ENCODE data around the gene THAP3. TPM values are rescaled to one million over a fixed set of nuclear protein-coding genes. Genes with fewer than 3 reads are reported as not detected.
"Not testable (repeated sequence)": the region's sequence is repeated elsewhere in the genome, so short reads cannot be mapped to it uniquely, and the experiment has no call there.

THAP3 gene
- total and polyA plus RNA-seq, 7 donors: 8.9 to 40.1 (median 18.8) TPM

DNA sequence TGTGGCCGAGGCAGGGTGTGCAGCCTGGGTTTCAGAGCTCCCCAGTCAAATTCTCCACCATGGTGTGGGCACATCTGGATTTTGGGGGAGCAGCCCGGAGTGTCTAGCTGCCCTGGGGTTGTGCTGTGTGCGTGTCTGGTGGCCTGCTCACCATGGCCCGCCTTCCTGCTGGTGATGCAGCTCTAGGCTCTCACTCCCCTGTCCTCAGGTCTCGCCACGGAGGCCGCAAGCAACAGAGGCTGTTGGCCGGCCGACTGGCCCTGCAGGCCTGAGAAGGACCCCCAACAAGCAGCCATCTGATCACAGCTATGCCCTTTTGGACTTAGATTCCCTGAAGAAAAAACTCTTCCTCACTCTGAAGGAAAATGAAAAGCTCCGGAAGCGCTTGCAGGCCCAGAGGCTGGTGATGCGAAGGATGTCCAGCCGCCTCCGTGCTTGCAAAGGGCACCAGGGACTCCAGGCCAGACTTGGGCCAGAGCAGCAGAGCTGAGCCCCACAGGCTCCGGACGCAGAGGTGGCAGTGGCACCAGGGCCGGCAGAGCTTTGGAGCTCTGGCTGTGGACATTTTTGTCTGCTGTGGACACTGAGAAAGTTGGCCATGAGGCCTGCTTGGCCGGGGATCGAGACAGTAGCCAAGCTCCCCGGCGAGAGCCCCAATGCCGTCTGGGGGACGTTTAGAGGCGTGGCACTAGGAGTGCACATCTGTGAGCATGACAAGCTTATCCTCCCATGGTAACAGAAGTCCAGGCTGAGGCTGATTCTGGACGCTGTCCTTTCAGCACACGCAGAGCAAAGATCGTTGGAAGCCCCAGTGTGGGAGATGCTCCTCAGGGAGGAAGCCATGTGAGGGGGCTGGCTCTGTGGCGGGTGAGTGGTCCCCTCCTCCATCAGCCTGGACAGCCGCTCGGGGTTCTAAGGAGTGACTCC is 8.2 kb downstream of the THAP3 start:
- TF ChIP-seq, protein P1, sequence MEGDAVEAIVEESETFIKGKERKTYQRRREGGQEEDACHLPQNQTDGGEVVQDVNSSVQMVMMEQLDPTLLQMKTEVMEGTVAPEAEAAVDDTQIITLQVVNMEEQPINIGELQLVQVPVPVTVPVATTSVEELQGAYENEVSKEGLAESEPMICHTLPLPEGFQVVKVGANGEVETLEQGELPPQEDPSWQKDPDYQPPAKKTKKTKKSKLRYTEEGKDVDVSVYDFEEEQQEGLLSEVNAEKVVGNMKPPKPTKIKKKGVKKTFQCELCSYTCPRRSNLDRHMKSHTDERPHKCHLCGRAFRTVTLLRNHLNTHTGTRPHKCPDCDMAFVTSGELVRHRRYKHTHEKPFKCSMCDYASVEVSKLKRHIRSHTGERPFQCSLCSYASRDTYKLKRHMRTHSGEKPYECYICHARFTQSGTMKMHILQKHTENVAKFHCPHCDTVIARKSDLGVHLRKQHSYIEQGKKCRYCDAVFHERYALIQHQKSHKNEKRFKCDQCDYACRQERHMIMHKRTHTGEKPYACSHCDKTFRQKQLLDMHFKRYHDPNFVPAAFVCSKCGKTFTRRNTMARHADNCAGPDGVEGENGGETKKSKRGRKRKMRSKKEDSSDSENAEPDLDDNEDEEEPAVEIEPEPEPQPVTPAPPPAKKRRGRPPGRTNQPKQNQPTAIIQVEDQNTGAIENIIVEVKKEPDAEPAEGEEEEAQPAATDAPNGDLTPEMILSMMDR (IDR thresholded peaks at IDR 0.05): no peak
- Histone ChIP-seq H3K4me1 (peaks cover under 1% of the 10 kb centered on the region), H3K36me3 (ENCODE audit: insufficient read depth in 1 of 2, low read depth in 1 of 2) (peaks cover 13 to 99% of the 10 kb centered on the region in 2 donors), H3K4me3 (no peak overlapping the region), H3K27ac (no peak overlapping the region), H3K27me3 (ENCODE audit: insufficient read depth in 3 of 3, low read length in 2 of 3) (no peaks in the 10 kb centered on the region), H3K9me3 (no peaks in the 10 kb centered on the region)
- DNase-seq (no peak), ATAC-seq (no peak)
- intact Hi-C loops (cut with DNase I): no loop called here
- WGBS, 3 donors: 72 to 76% (median 73%) methylated on average over 30 of the region's 30 CpGs

DNA sequence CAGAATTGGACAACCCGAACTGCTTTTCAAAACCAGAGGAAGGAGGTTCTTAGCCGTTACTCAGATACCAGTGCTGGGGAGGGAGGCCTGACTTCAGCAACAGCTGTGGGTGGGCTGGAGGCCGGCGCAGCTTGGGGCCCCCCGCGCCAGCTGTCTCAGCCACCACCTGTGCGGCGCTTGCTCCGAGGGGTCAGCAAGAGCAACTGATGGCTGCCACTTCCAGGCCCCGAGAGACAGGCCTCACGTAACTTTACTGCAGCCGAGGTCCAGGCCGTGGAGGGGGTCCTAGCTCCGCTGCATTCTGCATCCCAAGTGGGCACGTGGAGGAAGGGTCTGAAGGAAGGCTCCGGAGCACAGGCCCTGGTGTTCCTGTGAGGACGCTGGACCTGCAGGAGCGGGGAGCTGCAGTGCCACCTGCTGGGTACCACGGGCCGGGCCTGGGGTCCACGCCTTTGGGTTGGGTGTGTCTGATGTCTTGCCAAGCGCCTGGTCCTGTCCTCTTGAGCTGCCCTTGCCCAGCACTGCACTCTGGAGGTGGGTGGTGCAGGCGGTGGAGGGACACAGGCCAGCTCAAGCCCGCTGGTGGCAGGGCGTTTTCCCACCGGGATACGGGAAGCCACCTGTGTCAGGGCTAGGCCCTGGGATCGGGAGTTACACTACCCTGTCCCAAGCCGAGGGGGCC is 9.8 kb downstream of the THAP3 start:
- TF ChIP-seq, protein P1 (IDR thresholded peaks at IDR 0.05): peak; percentile 56
- intact Hi-C loops (cut with DNase I): loop anchor here in 1 of 2 donors (5.0 kb wide), 1 partner anchor 82 kb away; the partner anchor contains the start of gene NOL9
- Histone ChIP-seq H3K27ac (peak overlapping the region; percentile 9), H3K9me3 (no peaks in the 10 kb centered on the region), H3K27me3 (ENCODE audit: insufficient read depth in 3 of 3, low read length in 2 of 3) (no peaks in the 10 kb centered on the region), H3K36me3 (ENCODE audit: insufficient read depth in 1 of 2, low read depth in 1 of 2) (peaks cover 14 to 100% of the 10 kb centered on the region in 2 donors), H3K4me3 (no peak overlapping the region), H3K4me1 (peaks cover 6% of the 10 kb centered on the region)
- DNase-seq (peak; percentile 72 to 89), ATAC-seq (peak; percentile 84 to 90 (median 86))
- 43 to 63% (median 44%) methylated on average over 28 to 29 of the region's 29 CpGs for WGBS, 3 donors

DNA sequence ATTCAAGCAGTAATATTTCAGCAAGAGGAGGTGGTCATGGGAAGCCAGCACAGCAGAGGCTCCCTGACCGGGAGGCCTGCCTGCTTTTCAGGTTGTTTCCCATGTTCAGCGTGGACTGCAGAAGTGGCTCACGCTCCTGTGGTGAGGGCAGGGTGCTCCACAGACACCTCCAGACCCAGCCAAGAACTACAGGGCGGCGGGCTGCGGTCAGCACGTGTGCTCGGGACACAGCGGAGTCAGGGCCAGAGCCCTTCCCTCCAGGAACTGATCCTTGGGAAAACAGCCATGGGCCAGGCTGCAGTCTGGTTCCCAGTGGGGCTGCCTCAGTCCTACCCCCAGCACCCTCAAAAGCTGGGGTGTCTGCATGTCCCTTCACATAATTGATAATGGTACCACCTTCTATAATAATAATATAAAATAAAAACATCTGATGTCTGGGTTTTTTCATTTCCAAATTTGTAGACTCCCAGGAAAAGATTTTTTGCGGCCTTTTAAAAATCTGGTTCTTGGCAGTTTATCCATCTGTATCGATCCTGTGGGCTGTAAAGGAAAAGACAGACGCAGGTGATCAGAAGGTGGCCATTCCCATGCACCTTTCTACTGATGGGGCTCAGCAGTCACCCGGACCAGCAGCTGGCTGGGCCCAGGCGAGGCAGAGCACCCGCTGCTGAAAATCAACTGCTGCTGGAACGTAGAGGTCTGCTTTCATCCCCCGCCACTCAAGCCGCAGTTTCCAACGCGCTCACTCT is 10.7 kb downstream of the THAP3 start:
- Histone ChIP-seq H3K9me3 (no peaks in the 10 kb centered on the region), H3K27ac (peak overlapping the region; percentile 9), H3K36me3 (ENCODE audit: insufficient read depth in 1 of 2, low read depth in 1 of 2) (peaks cover 16 to 100% of the 10 kb centered on the region in 2 donors), H3K4me1 (peaks cover 6% of the 10 kb centered on the region), H3K27me3 (ENCODE audit: insufficient read depth in 3 of 3, low read length in 2 of 3) (no peaks in the 10 kb centered on the region), H3K4me3 (no peak overlapping the region)
- intact Hi-C loops (cut with DNase I): loop anchor here in 1 of 2 donors (5.0 kb wide), 1 partner anchor 83 kb away; the partner anchor contains the start of gene NOL9
- TF ChIP-seq, protein P1 (IDR thresholded peaks at IDR 0.05): no peak
- ATAC-seq: no peak
- WGBS, 3 donors: 72 to 87% (median 79%) methylated on average over 20 of the region's 20 CpGs
- DNase-seq: no peak

DNA sequence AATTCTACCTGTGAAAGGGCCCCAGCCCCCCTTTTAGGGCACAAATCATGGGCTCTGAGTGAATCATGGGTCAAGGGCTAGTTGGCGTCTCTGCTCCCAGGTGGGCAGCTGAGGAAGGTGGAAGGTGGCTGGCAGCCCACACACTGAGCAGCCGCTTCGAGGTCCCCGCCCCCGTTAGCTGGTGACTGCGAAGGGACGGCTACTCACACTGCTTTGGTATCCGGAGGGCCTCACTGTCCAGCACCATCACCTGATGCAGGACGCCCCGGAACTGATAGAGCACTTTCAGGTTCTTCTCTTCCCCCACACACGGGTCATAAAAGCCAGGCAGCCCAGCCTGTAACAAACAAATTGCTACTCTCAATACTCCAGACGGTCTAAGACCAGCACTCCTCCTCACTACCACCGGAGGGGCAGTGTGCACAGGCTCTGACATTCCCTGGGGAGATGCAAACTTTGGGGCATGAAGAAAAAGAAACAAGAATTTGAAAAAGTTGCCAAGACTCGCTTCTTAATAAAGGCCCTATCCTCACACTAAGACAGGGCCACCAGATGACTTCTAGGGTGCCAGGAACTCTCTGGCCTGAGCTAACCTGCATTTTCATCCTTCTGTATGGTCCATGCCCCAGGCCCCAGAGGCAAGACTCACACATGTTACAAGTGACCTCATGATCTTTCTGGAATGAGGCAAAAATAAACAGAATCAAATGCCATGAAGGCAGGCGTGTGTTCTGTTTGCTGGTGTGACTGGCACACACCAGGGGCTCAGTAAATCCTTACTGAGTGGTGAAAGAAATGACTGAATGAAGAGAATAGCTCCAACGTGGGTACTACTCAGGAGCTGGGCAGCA is 11.5 kb downstream of the THAP3 start:
- intact Hi-C loops (cut with DNase I): loop anchor here in 1 of 2 donors (5.0 kb wide), 1 partner anchor 84 kb away; the partner anchor contains the start of gene NOL9
- no peak for ATAC-seq
- TF ChIP-seq, protein P1 (IDR thresholded peaks at IDR 0.05): no peak
- no peak for DNase-seq
- Histone ChIP-seq H3K9me3 (no peaks in the 10 kb centered on the region), H3K27me3 (ENCODE audit: insufficient read depth in 3 of 3, low read length in 2 of 3) (no peaks in the 10 kb centered on the region), H3K4me1 (peaks cover 6% of the 10 kb centered on the region), H3K4me3 (no peak overlapping the region), H3K27ac (no peak overlapping the region), H3K36me3 (ENCODE audit: insufficient read depth in 1 of 2, low read depth in 1 of 2) (peaks cover 17 to 100% of the 10 kb centered on the region in 2 donors)
- WGBS, 3 donors: 68 to 77% (median 71%) methylated on average over 16 of the region's 16 CpGs

DNA sequence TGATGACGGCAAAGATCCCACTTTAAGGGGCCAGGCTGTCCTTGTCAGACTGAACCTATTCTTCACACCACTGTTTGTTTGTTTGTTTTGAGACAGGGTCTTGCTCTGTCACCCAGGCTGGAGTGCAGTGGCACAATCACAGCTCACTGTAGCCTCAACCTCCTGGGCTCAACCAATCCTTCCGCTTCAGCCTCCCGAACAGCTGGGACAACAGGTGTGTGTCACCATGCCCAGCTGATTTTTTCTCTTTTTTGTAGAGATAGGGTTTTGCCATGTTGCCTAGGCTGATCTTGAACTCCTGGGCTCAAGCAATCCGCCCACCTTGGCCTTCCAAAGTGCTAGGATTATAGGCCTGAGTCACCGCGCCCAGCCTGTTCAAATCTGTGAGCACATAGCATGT is 12.1 kb downstream of the THAP3 start:
- not testable (repeated sequence) for ATAC-seq; H3K4me1 ChIP-seq; H3K9me3 ChIP-seq; DNase-seq; H3K27me3 ChIP-seq (ENCODE audit: insufficient read depth in 3 of 3, low read length in 2 of 3); H3K27ac ChIP-seq; H3K4me3 ChIP-seq
- intact Hi-C loops (cut with DNase I): loop anchor here in 1 of 2 donors (5.0 kb wide), 1 partner anchor 84 kb away; the partner anchor contains the start of gene NOL9
- peaks cover 17 to 99% of the 10 kb centered on the region in 2 donors for H3K36me3 ChIP-seq (ENCODE audit: insufficient read depth in 1 of 2, low read depth in 1 of 2)
- 73 to 86% (median 75%) methylated on average over 6 of the region's 6 CpGs for WGBS, 3 donors

All from psoas muscle (tissue), 8 donors.